HG02763 (cell line): ENCODE results near the gene ARHGAP15.

Source experiments
- ATAC-seq: cut with Tn5 transposase; IDR thresholded peaks from one replicate; pipeline ENCODE4 v1.9.1; 2021; ENCODE audit warnings: mild to moderate bottlenecking, moderate library complexity; ENCODE audit not compliant: unreplicated experiment

The ARHGAP15 gene

DNA sequence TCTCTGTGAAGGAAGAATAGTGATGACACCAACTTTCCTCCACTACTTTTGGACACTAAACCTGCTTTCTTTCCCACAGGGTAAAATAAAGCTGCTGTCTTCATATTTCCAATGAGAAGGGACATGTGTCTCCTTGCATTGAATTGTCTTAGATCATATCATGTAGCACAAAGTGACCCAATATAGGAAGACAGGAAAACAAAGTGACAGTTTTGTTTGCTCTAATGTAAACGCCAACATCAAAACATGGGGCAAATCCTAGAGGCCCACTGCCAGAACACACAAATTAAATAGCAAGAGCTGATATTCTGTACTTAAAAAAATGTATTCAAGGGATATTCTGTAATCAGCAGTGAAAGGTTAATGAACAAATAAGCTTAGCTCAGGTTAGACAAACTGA lies 36.1 kb downstream of the ARHGAP15 start:
- no peak for ATAC-seq

DNA sequence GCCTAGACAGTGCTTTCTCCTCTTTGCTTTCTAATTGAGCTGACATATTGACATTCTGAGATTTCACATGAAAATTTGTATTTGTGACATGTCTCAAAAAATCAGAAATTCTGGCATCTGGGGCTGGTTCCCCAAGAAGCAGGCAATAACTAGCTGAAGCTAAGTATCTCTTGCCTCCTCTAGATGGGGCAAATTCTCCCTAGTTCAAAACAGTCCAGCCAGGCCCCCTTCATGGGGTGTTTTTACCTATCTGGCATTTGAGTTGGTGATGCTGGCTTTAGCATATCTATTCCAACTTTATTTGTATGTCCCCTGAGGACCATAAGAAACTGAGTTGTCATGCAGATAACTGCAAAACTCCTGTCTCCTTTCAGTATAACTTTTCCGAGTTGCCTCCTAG lies 39.9 kb downstream of the ARHGAP15 start:
- no peak for ATAC-seq

DNA sequence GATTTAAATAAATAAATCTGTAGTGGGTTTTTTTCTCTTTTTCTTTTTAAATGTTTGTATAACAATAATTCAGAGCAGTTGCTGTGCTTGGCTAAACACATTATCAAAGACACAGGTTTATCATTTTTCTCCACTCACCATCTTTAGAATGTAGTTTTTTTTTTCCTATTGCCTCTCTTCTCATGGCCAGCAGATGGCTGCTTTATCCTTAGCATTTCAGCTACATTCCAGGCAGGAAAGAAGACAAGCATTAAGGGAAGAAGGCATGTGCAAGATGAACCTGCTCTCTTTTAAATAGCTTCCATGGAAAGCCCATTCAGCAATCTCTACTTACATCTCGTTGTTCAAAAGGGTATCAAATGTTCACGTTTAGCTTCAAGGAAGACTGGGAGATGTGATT lies 42.6 kb downstream of the ARHGAP15 start:
- ATAC-seq: no peak

DNA sequence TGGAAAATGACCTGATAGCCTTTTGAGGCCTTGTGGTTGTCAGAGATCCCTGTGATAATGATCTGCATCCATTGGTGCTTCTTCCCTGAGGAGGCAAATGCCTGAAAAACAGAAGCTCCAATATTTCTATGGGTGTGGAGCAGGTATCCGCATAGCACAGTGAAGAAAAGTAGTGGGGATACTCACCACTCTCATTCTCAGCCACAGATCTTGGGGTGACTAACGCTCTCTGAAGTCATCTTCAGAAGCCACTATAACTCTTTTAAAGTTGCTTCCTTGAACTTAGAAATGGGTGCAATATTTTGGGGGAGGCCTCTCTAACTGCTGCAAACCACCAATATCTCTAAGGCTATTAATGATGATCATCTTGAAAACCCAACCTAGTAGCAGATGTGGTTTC lies 46.2 kb downstream of the ARHGAP15 start:
- ATAC-seq: no peak

DNA sequence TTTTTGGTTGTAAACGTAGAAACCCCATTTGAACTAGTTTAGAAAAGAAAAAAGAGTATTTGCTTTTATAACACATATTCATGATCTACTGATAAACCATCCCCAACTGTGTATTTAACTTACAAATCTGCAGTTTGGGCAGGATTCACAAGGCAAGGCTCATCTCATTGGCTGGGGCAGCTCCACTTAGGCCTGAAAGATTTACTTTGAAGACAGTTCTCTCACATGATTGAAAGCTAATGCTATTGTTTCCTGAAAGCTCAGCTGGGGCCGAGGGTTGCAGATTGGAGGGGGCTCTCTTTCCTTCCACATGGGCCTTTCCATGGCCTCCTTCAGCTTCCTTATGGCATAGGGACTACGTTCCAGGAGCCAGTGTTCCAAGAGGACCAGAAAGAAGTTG lies 47.4 kb downstream of the ARHGAP15 start:
- ATAC-seq: peak; percentile 36

DNA sequence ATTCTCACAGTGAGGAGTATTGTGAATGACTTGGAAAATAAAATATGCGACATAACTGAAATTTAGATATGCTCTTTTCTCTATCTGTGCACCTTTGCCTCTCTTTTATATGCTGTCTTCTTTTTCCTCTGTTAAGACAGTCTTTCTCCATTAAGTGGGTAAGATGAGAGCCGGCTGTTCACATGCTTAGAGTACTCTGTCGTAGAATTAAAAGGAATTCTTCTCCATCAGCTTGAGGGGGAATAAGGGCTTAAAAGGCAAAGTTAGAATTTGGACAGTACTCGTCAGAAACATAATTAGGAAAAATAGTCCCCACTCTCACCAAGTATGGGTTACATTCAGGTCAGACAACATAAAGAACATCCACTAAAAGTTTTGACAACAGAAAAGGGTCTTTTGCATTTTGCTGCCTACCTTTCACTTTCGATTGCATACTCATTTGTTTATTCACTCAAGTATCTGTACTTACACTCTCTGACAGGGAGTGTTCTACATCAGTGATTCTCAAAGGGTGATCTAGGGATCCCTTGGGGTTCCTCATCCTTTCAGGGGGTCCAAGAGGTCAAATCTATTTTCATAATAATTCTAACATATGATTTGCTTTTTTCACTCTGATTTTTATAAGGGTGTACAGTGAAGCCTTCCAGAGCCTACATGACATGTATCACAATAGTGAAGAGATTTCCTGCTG lies 48.0 kb downstream of the ARHGAP15 start:
- peak; percentile 97 for ATAC-seq

DNA sequence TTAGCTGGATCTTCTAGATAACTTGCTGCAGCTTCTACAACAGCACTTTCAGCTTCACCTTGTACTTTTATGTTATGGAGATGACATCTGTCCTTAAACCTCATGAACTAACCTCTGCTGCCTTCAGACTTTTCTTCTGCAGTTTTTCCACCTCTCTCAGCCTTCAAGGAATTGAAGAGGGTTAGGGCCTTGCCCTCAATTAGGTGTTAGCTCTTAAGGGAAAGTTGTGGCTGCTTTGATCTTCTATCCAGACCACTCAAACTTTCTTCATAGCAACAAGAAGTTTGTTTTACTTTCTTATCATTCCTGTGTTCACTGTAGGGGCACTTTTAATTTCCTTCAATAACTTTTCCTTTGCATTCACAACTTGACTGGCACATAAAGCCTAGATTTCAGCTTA lies 52.3 kb downstream of the ARHGAP15 start:
- ATAC-seq: no peak

DNA sequence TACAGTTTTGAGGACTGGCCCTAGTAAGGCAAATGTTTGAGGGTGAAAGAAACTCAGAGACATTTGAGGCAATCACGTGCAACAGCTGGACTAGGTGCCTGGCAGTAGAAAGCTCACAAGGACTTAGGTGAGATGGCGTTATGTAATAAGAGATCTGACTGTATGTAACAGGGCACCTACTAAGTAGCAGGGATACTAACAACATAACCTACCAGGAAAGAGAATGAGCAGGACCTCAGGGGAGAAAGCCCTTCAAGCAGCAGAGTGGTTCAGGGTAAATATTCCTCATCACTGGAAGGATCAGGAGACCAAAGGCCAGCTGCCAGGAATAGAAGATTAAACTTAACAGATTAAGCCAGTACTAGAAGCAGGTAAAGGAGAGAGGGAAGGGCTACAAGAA lies 53.4 kb downstream of the ARHGAP15 start:
- ATAC-seq: no peak

DNA sequence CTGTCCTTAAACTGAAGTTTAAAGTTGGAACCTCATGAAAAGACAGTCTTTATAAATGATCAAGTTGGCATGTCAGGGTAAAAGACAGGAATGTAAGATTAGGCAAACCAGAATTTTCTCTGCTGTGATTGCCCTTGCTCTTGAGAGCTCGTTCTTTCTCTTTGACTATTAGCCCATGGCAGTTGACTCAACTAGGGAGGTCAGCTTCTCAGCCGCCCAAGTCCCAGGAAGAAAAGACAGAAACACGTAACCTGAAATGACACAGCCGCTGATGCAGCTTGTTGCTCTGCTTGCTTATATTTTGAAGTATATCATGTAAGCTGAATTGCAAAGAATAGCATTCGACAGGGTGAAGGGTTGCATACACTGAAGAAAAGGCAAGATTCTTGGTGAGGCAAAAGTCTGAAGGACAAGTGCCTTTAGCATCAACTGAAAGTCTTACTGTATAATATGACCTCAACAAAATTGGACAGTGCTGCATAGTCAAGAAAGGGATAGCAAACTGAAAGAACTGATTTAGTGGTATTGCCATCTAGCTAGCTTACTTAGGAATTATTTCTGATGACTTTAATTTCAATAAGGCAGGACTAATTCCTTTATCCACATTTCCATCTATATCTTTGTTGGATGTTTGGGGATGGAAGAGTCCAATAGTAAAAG lies 54.7 kb downstream of the ARHGAP15 start:
- ATAC-seq: peak; percentile 66

DNA sequence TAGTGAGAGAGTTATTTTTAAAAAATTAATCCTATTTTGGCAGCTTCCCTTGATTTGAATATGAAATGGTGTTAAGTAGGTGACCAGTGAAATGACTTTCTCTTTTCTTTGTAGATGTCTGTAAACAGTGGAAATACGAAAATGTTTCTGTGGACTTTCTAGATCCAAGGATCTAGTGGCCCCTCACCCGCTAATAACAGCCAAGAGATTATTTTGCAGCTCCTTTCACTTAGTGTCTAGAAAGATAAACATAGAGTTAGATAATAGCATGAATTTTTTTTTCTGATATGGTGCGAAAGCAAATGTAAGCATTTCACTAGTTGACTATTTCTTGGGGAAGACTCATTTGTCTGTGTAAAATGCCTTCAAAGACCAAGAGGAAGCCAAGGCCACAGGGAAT lies 57.7 kb downstream of the ARHGAP15 start:
- ATAC-seq: no peak

DNA sequence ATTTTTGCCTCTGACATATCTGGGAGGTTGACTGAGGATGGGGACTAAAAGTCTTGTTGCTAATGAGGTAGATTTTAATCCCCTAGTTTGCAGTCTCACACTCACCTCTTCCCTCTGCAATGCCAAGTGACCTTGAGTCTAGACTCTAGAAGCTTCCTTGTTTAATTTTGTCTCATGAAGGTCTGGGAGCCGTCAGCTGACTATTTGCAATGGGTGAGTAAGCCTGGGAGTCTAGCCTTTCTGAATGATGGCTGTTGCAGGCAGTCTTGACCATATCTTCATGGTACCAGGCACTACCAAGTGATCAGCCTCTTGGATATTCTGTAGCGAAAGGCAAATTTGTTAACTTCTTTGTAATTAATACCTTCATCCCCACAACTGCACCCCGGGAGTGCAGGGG lies 61.2 kb downstream of the ARHGAP15 start:
- no peak for ATAC-seq

DNA sequence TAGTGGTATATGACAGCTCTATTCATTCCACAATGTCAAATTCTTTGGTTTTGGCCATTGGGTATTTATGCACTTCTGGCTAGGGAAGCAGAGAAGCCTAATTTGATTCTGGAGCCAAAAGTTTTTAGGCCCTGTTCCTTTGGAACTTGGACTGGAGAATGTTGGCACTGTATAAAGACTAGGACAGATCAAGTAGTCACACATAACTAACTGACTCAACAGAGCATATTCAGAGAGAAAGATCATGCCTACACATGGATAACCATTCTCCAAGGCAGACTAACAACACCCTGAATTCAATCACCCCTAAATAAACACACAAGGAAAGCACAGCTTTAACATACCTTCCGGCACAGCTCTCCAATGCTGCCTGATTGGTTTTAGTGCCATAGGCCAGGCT lies 62.9 kb downstream of the ARHGAP15 start:
- ATAC-seq: no peak

DNA sequence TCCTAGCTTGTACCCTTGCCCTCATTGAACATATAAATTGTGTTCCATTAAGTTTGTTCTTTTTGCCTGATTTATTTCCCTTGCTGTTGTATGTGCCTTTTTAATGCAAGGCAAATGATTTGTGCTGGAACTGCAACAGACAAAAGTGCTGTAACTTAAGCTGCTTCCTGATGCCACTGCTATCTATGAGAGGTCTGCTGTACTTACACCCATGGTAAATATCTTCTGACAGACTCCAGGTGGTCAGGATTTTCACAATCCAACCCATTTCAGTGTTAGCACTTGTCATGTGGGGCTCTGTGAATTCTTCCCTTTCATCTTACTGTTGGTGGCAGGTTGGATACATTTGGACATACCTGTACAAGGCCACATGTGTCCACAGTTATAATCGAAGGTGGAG lies 63.5 kb downstream of the ARHGAP15 start:
- ATAC-seq: no peak

DNA sequence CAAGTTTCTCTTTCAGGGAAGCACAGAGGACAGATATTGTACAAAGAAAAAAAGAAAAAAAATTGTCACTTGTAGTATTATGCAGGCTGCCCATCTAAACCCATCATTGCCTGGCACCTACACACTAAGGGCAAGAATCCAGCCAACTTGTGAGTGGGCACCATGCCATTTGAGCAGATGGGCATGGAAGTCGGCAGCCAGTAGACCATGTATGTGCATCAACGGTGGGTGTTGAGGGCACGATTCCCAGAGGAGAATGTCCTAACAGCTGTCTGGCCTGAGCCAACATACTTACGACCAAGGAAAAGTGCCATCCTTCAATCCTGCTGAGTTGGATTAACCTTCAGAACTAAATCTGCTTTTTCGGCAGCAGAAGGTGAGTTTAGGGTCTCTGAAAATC lies 63.9 kb downstream of the ARHGAP15 start:
- no peak for ATAC-seq

DNA sequence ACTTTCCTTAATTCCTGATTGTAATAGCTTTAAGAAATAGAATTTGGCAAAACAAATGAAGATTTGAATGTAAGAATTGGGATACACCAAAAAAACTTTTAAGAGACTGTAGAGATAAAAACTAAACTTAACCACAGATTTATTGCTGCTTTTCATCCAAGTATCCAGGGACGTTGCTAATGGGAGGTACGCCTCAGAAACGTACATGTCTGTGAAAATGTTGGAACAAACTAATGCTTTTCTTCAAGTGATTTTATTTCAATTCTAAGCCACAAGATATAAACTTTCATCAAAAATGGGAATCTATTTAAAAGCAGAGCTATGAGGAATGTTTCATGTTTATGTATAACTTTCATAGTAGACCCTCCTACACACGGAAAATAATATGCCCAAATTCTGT lies 66.3 kb downstream of the ARHGAP15 start:
- no peak for ATAC-seq

DNA sequence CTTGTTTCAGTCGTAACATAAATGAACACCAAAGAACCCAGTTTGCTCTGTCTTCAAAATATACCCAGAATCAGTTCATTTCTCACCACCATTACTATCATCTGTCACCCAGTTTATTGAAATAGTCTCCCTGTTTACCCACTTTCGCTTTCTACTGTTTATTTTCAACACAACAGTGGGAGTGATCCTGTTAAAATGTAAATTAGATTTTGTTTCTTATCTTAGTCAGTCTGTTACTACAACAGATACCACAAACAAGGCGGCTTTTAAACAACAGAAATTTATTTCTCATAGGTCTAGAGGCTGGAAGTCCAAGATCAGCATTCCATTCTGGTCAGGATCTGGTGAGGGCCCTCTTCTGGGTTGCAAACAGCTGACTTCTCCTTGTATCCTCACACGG lies 74.8 kb downstream of the ARHGAP15 start:
- ATAC-seq: no peak

DNA sequence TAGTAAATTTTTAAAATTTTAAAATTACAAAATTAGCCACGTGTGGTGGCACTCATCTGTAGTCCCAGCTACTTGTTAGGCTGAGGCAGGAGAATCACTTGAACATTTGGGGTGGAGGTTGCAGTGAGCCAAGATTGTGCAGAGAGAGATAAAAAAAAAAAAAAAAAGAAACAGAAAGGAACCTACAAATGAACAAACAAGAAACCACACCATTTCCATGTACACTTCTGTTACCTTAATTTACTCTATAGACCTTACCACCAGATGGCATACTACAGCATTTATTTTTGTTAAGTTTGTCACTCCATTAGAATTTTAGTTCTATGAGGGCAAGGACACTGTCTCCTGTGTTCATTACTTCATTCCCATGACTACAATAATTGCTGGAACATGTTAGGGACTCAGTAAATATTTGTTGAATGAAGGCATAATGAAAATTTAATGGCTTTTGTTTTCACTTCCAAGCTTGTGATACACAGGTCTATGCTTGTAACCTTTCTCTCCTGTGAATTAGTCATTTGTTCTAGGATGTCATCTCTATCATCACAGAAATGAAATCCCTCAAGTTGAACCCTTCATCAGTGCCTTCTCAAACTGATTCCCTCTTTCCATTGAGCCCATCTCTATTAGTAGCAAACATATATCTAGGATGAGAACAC lies 76.0 kb downstream of the ARHGAP15 start:
- ATAC-seq: no peak

DNA sequence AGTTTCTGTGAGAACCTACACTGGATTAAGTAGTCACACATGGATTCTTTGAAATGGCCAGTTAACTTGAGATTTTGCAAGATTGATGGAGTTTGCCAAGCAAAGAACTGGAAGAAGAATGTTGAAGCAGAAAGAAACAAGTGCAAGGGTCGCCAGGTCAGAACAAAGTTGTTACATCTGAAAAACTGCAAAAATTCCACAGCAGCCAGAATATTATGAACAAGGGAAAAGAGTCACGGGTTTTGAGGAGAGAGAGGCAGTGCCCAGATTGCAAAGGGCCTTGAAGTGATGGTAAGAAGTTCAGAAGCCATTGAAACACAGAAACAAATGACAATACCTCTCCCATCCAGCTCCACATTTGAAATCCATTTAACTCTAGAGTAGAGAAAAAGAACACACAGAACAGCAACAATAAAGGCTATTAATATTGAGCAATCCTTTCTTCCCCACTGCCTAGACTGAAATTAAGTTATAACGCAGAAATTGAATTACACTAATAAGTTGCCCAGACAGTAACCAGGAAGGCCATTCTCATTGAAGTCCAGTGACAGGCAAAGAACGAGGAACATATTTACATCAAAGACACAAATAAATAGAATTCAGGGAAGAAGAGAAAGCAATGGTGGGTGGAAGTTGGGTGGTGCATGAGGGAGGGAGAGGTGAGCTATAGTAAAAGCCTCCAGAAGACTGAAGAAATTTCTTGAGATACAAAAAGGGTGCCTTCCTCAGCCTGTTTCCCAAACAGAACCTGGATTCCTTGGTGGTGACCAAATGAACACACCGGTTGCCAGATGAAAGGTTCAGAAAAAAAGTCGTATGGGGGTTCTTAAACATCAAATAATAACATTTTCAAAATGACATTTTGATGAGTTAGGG lies 80.6 kb downstream of the ARHGAP15 start:
- no peak for ATAC-seq

DNA sequence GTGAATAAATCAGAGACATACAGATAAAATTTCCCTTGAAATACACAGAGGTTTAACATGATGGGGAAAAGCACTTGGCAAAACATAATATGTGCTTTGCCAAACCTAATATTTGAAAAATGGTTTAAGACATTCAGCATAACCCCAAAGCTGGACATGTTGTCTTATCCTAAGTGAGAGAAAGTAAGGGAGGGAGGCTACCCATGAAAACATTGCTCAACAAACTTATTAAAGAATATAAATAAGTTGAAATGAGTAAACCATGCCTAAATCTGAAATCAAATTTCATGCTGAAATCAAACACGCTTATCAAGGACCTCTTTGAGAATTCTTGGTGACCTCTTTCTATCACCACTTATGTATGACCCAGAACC lies 81.2 kb downstream of the ARHGAP15 start:
- ATAC-seq: no peak

DNA sequence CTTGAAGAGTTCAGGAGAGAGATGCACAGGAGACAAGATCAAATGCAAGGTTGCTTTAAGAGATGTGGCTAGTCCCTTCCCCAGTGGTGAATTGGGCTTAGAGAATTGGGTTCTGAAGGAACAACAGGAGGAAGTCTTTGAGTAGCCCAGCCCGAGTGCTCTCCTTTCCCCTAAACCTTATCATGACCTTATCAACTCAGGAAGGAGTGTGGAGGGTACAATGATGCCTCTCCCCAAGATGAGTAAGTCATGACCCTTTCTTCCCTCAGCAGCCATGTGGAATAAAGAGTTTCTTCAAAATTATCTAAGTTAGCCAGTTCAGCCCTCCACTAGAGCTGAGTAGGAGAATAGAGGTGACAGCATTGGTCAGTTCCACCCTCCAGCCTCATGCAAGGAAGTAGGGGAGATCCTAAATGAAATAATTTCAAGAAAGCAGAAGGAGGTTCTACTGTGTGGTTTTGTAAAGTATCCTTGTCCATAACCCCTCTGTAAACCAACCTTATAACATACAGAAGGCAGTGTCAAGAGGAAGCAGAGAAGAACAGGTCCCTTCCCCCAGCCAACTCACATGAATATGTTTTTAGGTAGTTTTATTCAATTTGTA lies 88.4 kb downstream of the ARHGAP15 start:
- no peak for ATAC-seq

DNA sequence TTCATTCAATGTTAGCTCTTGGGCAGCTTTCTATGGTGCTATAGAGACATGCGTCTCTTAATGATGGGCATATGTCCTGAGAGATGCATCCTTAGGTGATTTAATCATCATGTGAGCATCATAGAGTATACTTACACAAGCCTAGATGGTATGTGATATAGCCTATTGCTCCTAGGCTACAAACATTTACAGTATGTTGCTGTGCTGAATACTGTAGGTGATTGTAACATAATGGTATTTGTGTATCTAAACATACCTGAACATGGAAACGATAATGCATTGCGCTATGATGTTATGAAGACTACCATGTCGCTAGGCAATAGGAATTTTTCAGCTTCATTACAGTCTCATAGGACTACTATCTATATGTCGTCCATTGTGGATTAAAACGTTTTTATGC lies 89.4 kb downstream of the ARHGAP15 start:
- ATAC-seq: no peak
